Measurements from ENCODE around the gene EDDM13.

Gene EDDM13

GRCh38 chr19:56312342-56312741 lies 39.8 kb downstream of the EDDM13 start:
- Histone ChIP-seq H3K27me3 (replicated peaks; ENCODE audit: control insufficient read depth, insufficient read depth, low read length) (no peaks in the 10 kb centered on the region), H3K4me3 (ENCODE audit: low read length) (no peak overlapping the region), H3K9ac (ENCODE audit: low read length) (no peak overlapping the region), H3K4me1 (ENCODE audit: control insufficient read depth, insufficient read depth, low read length) (peaks cover 16% of the 10 kb centered on the region), H3K36me3 (ENCODE audit: control insufficient read depth, insufficient read depth, low read length, severe bottlenecking) (peaks cover 12% of the 10 kb centered on the region), H3K9me3 (ENCODE audit: control insufficient read depth, low read length) (no peaks in the 10 kb centered on the region)
- no peak for DNase-seq (ENCODE audit: low read depth)

GRCh38 chr19:56312787-56313657 lies 40.5 kb downstream of the EDDM13 start:
- Histone ChIP-seq H3K9ac (ENCODE audit: low read length) (peak overlapping the region; percentile 96), H3K4me3 (ENCODE audit: low read length) (peak overlapping the region; percentile 98), H3K9me3 (ENCODE audit: control insufficient read depth, low read length) (no peaks in the 10 kb centered on the region), H3K27me3 (replicated peaks; ENCODE audit: control insufficient read depth, insufficient read depth, low read length) (no peaks in the 10 kb centered on the region), H3K4me1 (ENCODE audit: control insufficient read depth, insufficient read depth, low read length) (peaks cover 16% of the 10 kb centered on the region), H3K36me3 (ENCODE audit: control insufficient read depth, insufficient read depth, low read length, severe bottlenecking) (peaks cover 12% of the 10 kb centered on the region)
- no peak for DNase-seq (ENCODE audit: low read depth)

- peaks cover 16% of the 10 kb centered on the region for H3K4me1 ChIP-seq (ENCODE audit: control insufficient read depth, insufficient read depth, low read length)
- peak overlapping the region; percentile 98 for H3K4me3 ChIP-seq (ENCODE audit: low read length)
- peak; percentile 63 for DNase-seq (ENCODE audit: low read depth)
- H3K9ac ChIP-seq (ENCODE audit: low read length) = peak overlapping the region; percentile 96
- peaks cover 12% of the 10 kb centered on the region for H3K36me3 ChIP-seq (ENCODE audit: control insufficient read depth, insufficient read depth, low read length, severe bottlenecking)
- H3K27me3 ChIP-seq (replicated peaks; ENCODE audit: control insufficient read depth, insufficient read depth, low read length) = no peaks in the 10 kb centered on the region
- no peaks in the 10 kb centered on the region for H3K9me3 ChIP-seq (ENCODE audit: control insufficient read depth, low read length)
Measured at GRCh38 chr19:56314018-56314380, 41.5 kb downstream of the EDDM13 start.

- peaks cover 16% of the 10 kb centered on the region for H3K4me1 ChIP-seq (ENCODE audit: control insufficient read depth, insufficient read depth, low read length)
- H3K9me3 ChIP-seq (ENCODE audit: control insufficient read depth, low read length) = no peaks in the 10 kb centered on the region
- H3K4me3 ChIP-seq (ENCODE audit: low read length) = peak within 1 kb of the TSS; percentile 98
- peak; percentile 98 for DNase-seq (ENCODE audit: low read depth)
- H3K36me3 ChIP-seq (ENCODE audit: control insufficient read depth, insufficient read depth, low read length, severe bottlenecking) = peaks cover 12% of the 10 kb centered on the region
- no peaks in the 10 kb centered on the region for H3K27me3 ChIP-seq (replicated peaks; ENCODE audit: control insufficient read depth, insufficient read depth, low read length)
- H3K9ac ChIP-seq (ENCODE audit: low read length) = peak within 1 kb of the TSS; percentile 96
Measured at GRCh38 chr19:56314381-56315076, 42.0 kb downstream of the EDDM13 start, which contains the start of gene ZSCAN5A. Gene ZSCAN5A, minus strand, starts transcription at chr19:56314839. Its CDS starts 89,793 bp downstream, at chr19:56225046.

GRCh38 chr19:56315077-56315828 lies 42.7 kb downstream of the EDDM13 start:
- Histone ChIP-seq H3K9me3 (ENCODE audit: control insufficient read depth, low read length) (no peaks in the 10 kb centered on the region), H3K27me3 (replicated peaks; ENCODE audit: control insufficient read depth, insufficient read depth, low read length) (no peaks in the 10 kb centered on the region), H3K9ac (ENCODE audit: low read length) (peak overlapping the region; percentile 96), H3K36me3 (ENCODE audit: control insufficient read depth, insufficient read depth, low read length, severe bottlenecking) (peaks cover 12% of the 10 kb centered on the region), H3K4me1 (ENCODE audit: control insufficient read depth, insufficient read depth, low read length) (peaks cover 16% of the 10 kb centered on the region), H3K4me3 (ENCODE audit: low read length) (peak overlapping the region; percentile 98)
- DNase-seq (ENCODE audit: low read depth) = peak; percentile 99

- H3K4me3 ChIP-seq (ENCODE audit: low read length) = no peak overlapping the region
- no peak for DNase-seq (ENCODE audit: low read depth)
- H3K36me3 ChIP-seq (ENCODE audit: control insufficient read depth, insufficient read depth, low read length, severe bottlenecking) = peaks cover 4% of the 10 kb centered on the region
- no peaks in the 10 kb centered on the region for H3K27me3 ChIP-seq (replicated peaks; ENCODE audit: control insufficient read depth, insufficient read depth, low read length)
- H3K9ac ChIP-seq (ENCODE audit: low read length) = no peak overlapping the region
- peaks cover 16% of the 10 kb centered on the region for H3K4me1 ChIP-seq (ENCODE audit: control insufficient read depth, insufficient read depth, low read length)
- no peaks in the 10 kb centered on the region for H3K9me3 ChIP-seq (ENCODE audit: control insufficient read depth, low read length)
Measured at GRCh38 chr19:56316728-56317127, 44.2 kb downstream of the EDDM13 start.

GRCh38 chr19:56317749-56318148 lies 45.2 kb downstream of the EDDM13 start:
- Histone ChIP-seq H3K9me3 (ENCODE audit: control insufficient read depth, low read length) (no peaks in the 10 kb centered on the region), H3K36me3 (ENCODE audit: control insufficient read depth, insufficient read depth, low read length, severe bottlenecking) (peaks cover 2% of the 10 kb centered on the region), H3K9ac (ENCODE audit: low read length) (no peak overlapping the region), H3K27me3 (replicated peaks; ENCODE audit: control insufficient read depth, insufficient read depth, low read length) (no peaks in the 10 kb centered on the region), H3K4me3 (ENCODE audit: low read length) (no peak overlapping the region), H3K4me1 (ENCODE audit: control insufficient read depth, insufficient read depth, low read length) (peaks cover 16% of the 10 kb centered on the region)
- DNase-seq (ENCODE audit: low read depth) = no peak

- Histone ChIP-seq H3K36me3 (ENCODE audit: control insufficient read depth, insufficient read depth, low read length, severe bottlenecking) (no peaks in the 10 kb centered on the region), H3K9me3 (ENCODE audit: control insufficient read depth, low read length) (no peaks in the 10 kb centered on the region), H3K9ac (ENCODE audit: low read length) (no peak overlapping the region), H3K27me3 (replicated peaks; ENCODE audit: control insufficient read depth, insufficient read depth, low read length) (no peaks in the 10 kb centered on the region), H3K4me3 (ENCODE audit: low read length) (no peak overlapping the region), H3K4me1 (ENCODE audit: control insufficient read depth, insufficient read depth, low read length) (peaks cover 8% of the 10 kb centered on the region)
- no peak for DNase-seq (ENCODE audit: low read depth)
Measured at GRCh38 chr19:56319991-56320390, 47.4 kb downstream of the EDDM13 start.

GRCh38 chr19:56321254-56321988 lies 48.9 kb downstream of the EDDM13 start:
- no peaks in the 10 kb centered on the region for H3K36me3 ChIP-seq (ENCODE audit: control insufficient read depth, insufficient read depth, low read length, severe bottlenecking)
- H3K4me1 ChIP-seq (ENCODE audit: control insufficient read depth, insufficient read depth, low read length) = no peaks in the 10 kb centered on the region
- DNase-seq (ENCODE audit: low read depth) = no peak
- H3K27me3 ChIP-seq (replicated peaks; ENCODE audit: control insufficient read depth, insufficient read depth, low read length) = no peaks in the 10 kb centered on the region
- H3K4me3 ChIP-seq (ENCODE audit: low read length) = no peak overlapping the region
- H3K9me3 ChIP-seq (ENCODE audit: control insufficient read depth, low read length) = no peaks in the 10 kb centered on the region
- no peak overlapping the region for H3K9ac ChIP-seq (ENCODE audit: low read length)

- Histone ChIP-seq H3K27me3 (replicated peaks; ENCODE audit: control insufficient read depth, insufficient read depth, low read length) (no peaks in the 10 kb centered on the region), H3K9me3 (ENCODE audit: control insufficient read depth, low read length) (no peaks in the 10 kb centered on the region), H3K36me3 (ENCODE audit: control insufficient read depth, insufficient read depth, low read length, severe bottlenecking) (no peaks in the 10 kb centered on the region), H3K4me3 (ENCODE audit: low read length) (no peak overlapping the region), H3K4me1 (ENCODE audit: control insufficient read depth, insufficient read depth, low read length) (no peaks in the 10 kb centered on the region), H3K9ac (ENCODE audit: low read length) (no peak overlapping the region)
- DNase-seq (ENCODE audit: low read depth) = no peak
Measured at GRCh38 chr19:56321989-56322440, 49.5 kb downstream of the EDDM13 start.
